HEK293 (cell line): ENCODE data around the gene IPO13.

ENCODE experiments used
- CTCF ChIA-PET: fragments of 350-600 bp; formaldehyde crosslinking; extraction: SDS; loops from one replicate; lab custom pipeline; 2021; ENCODE audit warnings: antibody characterized with exemption; lab: Yijun Ruan, JAX
- POLR2A ChIA-PET: fragments of 300-600 bp; formaldehyde crosslinking; extraction: SDS; loops from one replicate; lab custom pipeline; 2020; ENCODE audit warnings: antibody characterized with exemption, inconsistent platforms; lab: Yijun Ruan, JAX
- H3K27ac ChIP-seq: fragments of 200-500 bp; sonication (Bioruptor generic); 2 replicates; pipeline ENCODE4 v1.5.1; 2014; ENCODE audit warnings: low read depth, low read length, control low read depth, inconsistent platforms; ENCODE audit errors: extremely low read depth
- H3K36me3 ChIP-seq, 2 experiments: fragments of 200-500 bp in 1 of 2; sonication (Bioruptor generic) in 1 of 2; 1 replicate in 1 of 2; 2 replicates in 1 of 2; pipeline ENCODE4 v1.5.1; 2014 to 2017; ENCODE audit warnings: inconsistent platforms in 2 of 2, low read length in 2 of 2; ENCODE audit not compliant: control insufficient read depth in 2 of 2, insufficient read depth in 1 of 2
- H3K4me1 ChIP-seq: fragments of 200-500 bp; sonication (Bioruptor generic); 2 replicates; pipeline ENCODE4 v1.5.1; 2014; ENCODE audit warnings: mild to moderate bottlenecking, low read length, inconsistent platforms; ENCODE audit not compliant: control insufficient read depth, insufficient read depth
- H3K4me3 ChIP-seq: 2 replicates; pipeline ENCODE4 v1.5.1; 2011; ENCODE audit warnings: low read depth, mild to moderate bottlenecking, control low read depth, low read length, moderate library complexity
- H3K9me3 ChIP-seq: fragments of 200-500 bp; sonication (Bioruptor generic); 2 replicates; pipeline ENCODE4 v1.5.1; 2014; ENCODE audit warnings: low read depth, low read length, inconsistent platforms; ENCODE audit not compliant: control insufficient read depth, insufficient read depth
- EGR2 ChIP-seq: fragments of 450-650 bp; formaldehyde crosslinking; IDR thresholded peaks from 2 replicates; pipeline ENCODE4 v1.5.1; 2016; ENCODE audit warnings: low read depth, missing biosample characterization, missing genetic modification characterization
- KLF7 ChIP-seq: fragments of 450-650 bp; formaldehyde crosslinking; IDR thresholded peaks from 2 replicates; pipeline ENCODE4 v1.5.1; 2016; ENCODE audit warnings: missing biosample characterization, missing genetic modification characterization, borderline replicate concordance
- ZEB2 ChIP-seq: fragments of 450-650 bp; formaldehyde crosslinking; IDR thresholded peaks from 2 replicates; pipeline ENCODE4 v1.5.1; 2016; ENCODE audit warnings: missing biosample characterization, missing genetic modification characterization
- ZIC2 ChIP-seq: fragments of 450-650 bp; formaldehyde crosslinking; IDR thresholded peaks from 2 replicates; pipeline ENCODE4 v1.5.1; 2016; ENCODE audit warnings: missing biosample characterization, missing genetic modification characterization
- ZNF114 ChIP-seq: fragments of 450-650 bp; formaldehyde crosslinking; IDR thresholded peaks from 2 replicates; pipeline ENCODE4 v1.5.0; 2017; ENCODE audit warnings: missing biosample characterization, missing genetic modification characterization
- ZNF16 ChIP-seq: fragments of 450-650 bp; formaldehyde crosslinking; IDR thresholded peaks from 2 replicates; pipeline ENCODE4 v1.5.1; 2016; ENCODE audit warnings: low read depth, missing biosample characterization, missing genetic modification characterization
- ZNF175 ChIP-seq: fragments of 450-650 bp; formaldehyde crosslinking; IDR thresholded peaks from 2 replicates; pipeline ENCODE4 v1.5.1; 2016; ENCODE audit warnings: missing biosample characterization, missing genetic modification characterization
- ZNF223 ChIP-seq: fragments of 450-650 bp; formaldehyde crosslinking; IDR thresholded peaks from 2 replicates; pipeline ENCODE4 v1.5.1; 2016; ENCODE audit warnings: missing biosample characterization, missing genetic modification characterization
- ZNF23 ChIP-seq: fragments of 450-650 bp; formaldehyde crosslinking; IDR thresholded peaks from 2 replicates; pipeline ENCODE4 v1.5.1; 2016; ENCODE audit warnings: missing biosample characterization, missing genetic modification characterization, borderline replicate concordance
- ZNF248 ChIP-seq: fragments of 450-650 bp; formaldehyde crosslinking; IDR thresholded peaks from 2 replicates; pipeline ENCODE4 v1.5.1; 2017; ENCODE audit warnings: missing biosample characterization, missing genetic modification characterization
- ZNF324 ChIP-seq: fragments of 450-650 bp; formaldehyde crosslinking; IDR thresholded peaks from 2 replicates; pipeline ENCODE4 v1.5.1; 2016; ENCODE audit warnings: missing biosample characterization, missing genetic modification characterization
- ZNF571 ChIP-seq: fragments of 450-650 bp; formaldehyde crosslinking; IDR thresholded peaks from 2 replicates; pipeline ENCODE4 v1.5.0; 2017; ENCODE audit warnings: missing biosample characterization, missing genetic modification characterization
- ZNF654 ChIP-seq: fragments of 450-650 bp; formaldehyde crosslinking; IDR thresholded peaks from 2 replicates; pipeline ENCODE4 v1.5.1; 2016; ENCODE audit warnings: low read depth, missing biosample characterization, missing genetic modification characterization
- ZNF658 ChIP-seq: fragments of 450-650 bp; formaldehyde crosslinking; IDR thresholded peaks from 2 replicates; pipeline ENCODE4; 2016; ENCODE audit warnings: missing biosample characterization, missing genetic modification characterization
- TF ChIP-seq, protein P1 (sequence below): fragments of 450-650 bp; formaldehyde crosslinking; IDR thresholded peaks from 2 replicates; pipeline ENCODE4 v1.5.1; 2016; ENCODE audit warnings: missing biosample characterization, missing genetic modification characterization
- TF ChIP-seq, protein P2 (sequence below): fragments of 450-650 bp; formaldehyde crosslinking; IDR thresholded peaks from 2 replicates; pipeline ENCODE4 v1.5.1; 2016; ENCODE audit warnings: missing biosample characterization, missing genetic modification characterization
- TF ChIP-seq, protein P3 (sequence below): fragments of 450-650 bp; formaldehyde crosslinking; IDR thresholded peaks from 2 replicates; pipeline ENCODE4 v1.5.1; 2017; ENCODE audit warnings: missing biosample characterization, missing genetic modification characterization
- TF ChIP-seq, protein P4 (sequence below): fragments of 450-650 bp; formaldehyde crosslinking; IDR thresholded peaks from 2 replicates; pipeline ENCODE4 v1.5.1; 2016; ENCODE audit warnings: missing biosample characterization, missing genetic modification characterization
- TF ChIP-seq, protein P5 (sequence below): fragments of 450-650 bp; formaldehyde crosslinking; IDR thresholded peaks from 2 replicates; pipeline ENCODE4 v1.5.1; 2016; ENCODE audit warnings: missing biosample characterization, missing genetic modification characterization
- TF ChIP-seq, protein P6 (sequence below): fragments of 450-650 bp; formaldehyde crosslinking; IDR thresholded peaks from 2 replicates; pipeline ENCODE4 v1.5.1; 2016; ENCODE audit warnings: missing biosample characterization, missing genetic modification characterization

IPO13 gene

DNA sequence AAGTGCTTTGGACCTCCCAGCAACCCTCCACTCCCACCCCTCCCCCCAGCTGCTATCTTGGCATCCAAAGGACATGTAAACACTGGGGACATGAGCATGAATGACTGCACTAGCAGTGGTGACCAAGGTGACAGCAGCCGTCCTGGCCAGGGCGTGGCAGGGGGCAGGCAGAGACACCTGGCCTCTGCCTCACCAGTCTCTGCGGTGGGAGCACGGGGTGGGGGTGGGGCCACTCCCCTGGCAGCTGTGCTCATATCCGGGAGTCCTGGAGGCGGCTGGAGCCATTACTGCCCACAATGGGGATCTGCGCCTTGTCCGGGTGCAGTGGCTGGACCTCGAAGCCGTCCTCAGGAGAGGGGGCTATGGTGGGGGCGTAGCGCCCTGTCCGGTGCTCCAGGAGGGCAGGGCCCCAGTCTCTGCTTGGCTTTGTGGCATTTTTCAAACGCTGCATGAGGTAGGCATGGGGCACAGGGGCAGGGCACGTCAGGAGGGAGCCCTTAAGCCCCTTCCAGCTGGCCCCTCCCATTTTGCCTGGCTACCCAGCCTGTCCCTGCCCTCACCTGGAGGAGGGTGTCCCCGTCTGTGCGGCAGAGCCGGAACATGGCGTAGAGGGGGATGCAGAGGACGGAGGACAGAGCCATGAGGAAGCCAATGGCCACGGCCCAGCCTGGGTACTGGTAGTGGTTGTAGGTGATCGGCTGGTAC, 50.7 kb downstream of the IPO13 start:
- 0 out of 2 replicates have a peak, but pooled peaks have one; percentile 25 for TF ChIP-seq EGR2
- TF ChIP-seq ZIC2 (tag by site-specific recombination): no peak
- no peak for TF ChIP-seq KLF7
- TF ChIP-seq ZNF223: no peak
- ChIA-PET CTCF (interaction anchor here (6.5 kb wide), 1 partner anchor 50 kb away, joined by 53 read pairs; no protein-coding TSS in a partner anchor), POLR2A (no interaction called here)
- H3K27ac ChIP-seq: no peak overlapping the region
- H3K9me3 ChIP-seq: no peaks in the 10 kb centered on the region
- H3K4me3 ChIP-seq: no peak overlapping the region
- H3K4me1 ChIP-seq: no peaks in the 10 kb centered on the region
- H3K36me3 ChIP-seq: no peaks in the 10 kb centered on the region

DNA sequence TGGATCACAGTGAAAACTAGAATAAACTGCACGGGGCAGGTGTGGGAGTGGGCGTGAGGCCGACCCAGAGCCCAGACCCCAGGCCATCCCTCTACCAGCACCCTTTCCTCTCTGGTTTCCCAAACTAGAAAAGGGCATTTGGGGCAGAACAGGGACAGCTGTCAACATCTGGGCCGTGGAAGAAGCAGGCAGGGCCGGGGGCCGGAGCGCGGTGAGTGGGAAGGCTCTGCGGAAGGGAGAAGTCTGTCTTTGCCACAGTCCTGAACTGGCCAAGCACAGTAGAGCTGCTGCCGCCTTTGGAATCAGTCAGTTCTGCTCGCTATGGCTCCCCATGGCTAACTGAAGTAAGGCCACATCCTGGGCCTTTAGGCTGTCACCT, 51.2 kb downstream of the IPO13 start:
- TF ChIP-seq, protein P1, sequence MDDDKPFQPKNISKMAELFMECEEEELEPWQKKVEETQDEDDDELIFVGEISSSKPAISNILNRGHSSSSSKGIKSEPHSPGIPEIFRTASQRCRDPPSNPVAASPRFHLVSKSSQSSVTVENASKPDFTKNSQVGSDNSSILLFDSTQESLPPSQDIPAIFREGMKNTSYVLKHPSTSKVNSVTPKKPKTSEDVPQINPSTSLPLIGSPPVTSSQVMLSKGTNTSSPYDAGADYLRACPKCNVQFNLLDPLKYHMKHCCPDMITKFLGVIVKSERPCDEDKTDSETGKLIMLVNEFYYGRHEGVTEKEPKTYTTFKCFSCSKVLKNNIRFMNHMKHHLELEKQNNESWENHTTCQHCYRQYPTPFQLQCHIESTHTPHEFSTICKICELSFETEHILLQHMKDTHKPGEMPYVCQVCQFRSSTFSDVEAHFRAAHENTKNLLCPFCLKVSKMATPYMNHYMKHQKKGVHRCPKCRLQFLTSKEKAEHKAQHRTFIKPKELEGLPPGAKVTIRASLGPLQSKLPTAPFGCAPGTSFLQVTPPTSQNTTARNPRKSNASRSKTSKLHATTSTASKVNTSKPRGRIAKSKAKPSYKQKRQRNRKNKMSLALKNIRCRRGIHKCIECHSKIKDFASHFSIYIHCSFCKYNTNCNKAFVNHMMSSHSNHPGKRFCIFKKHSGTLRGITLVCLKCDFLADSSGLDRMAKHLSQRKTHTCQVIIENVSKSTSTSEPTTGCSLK (tag by site-specific recombination): no peak
- TF ChIP-seq ZNF658 (tag by site-specific recombination) (no peak), ZNF175 (no peak), ZNF324 (no peak), ZNF571 (tag by site-specific recombination) (no peak), ZNF16 (tag by site-specific recombination) (no peak), ZNF248 (no peak), ZNF654 (no peak), ZNF114 (tag by site-specific recombination) (no peak), ZNF23 (no peak), ZEB2 (tag by site-specific recombination) (no peak)
- TF ChIP-seq, protein P2, sequence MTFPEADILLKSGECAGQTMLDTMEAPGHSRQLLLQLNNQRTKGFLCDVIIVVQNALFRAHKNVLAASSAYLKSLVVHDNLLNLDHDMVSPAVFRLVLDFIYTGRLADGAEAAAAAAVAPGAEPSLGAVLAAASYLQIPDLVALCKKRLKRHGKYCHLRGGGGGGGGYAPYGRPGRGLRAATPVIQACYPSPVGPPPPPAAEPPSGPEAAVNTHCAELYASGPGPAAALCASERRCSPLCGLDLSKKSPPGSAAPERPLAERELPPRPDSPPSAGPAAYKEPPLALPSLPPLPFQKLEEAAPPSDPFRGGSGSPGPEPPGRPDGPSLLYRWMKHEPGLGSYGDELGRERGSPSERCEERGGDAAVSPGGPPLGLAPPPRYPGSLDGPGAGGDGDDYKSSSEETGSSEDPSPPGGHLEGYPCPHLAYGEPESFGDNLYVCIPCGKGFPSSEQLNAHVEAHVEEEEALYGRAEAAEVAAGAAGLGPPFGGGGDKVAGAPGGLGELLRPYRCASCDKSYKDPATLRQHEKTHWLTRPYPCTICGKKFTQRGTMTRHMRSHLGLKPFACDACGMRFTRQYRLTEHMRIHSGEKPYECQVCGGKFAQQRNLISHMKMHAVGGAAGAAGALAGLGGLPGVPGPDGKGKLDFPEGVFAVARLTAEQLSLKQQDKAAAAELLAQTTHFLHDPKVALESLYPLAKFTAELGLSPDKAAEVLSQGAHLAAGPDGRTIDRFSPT (tag by site-specific recombination): no peak
- TF ChIP-seq, protein P3, sequence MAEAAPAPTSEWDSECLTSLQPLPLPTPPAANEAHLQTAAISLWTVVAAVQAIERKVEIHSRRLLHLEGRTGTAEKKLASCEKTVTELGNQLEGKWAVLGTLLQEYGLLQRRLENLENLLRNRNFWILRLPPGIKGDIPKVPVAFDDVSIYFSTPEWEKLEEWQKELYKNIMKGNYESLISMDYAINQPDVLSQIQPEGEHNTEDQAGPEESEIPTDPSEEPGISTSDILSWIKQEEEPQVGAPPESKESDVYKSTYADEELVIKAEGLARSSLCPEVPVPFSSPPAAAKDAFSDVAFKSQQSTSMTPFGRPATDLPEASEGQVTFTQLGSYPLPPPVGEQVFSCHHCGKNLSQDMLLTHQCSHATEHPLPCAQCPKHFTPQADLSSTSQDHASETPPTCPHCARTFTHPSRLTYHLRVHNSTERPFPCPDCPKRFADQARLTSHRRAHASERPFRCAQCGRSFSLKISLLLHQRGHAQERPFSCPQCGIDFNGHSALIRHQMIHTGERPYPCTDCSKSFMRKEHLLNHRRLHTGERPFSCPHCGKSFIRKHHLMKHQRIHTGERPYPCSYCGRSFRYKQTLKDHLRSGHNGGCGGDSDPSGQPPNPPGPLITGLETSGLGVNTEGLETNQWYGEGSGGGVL: no peak
- TF ChIP-seq, protein P4, sequence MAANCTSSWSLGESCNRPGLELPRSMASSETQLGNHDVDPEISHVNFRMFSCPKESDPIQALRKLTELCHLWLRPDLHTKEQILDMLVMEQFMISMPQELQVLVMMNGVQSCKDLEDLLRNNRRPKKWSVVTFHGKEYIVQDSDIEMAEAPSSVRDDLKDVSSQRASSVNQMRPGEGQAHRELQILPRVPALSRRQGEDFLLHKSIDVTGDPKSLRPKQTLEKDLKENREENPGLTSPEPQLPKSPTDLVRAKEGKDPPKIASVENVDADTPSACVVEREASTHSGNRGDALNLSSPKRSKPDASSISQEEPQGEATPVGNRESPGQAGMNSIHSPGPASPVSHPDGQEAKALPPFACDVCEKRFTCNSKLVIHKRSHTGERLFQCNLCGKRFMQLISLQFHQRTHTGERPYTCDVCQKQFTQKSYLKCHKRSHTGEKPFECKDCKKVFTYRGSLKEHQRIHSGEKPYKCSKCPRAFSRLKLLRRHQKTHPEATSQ: no peak
- TF ChIP-seq, protein P5, sequence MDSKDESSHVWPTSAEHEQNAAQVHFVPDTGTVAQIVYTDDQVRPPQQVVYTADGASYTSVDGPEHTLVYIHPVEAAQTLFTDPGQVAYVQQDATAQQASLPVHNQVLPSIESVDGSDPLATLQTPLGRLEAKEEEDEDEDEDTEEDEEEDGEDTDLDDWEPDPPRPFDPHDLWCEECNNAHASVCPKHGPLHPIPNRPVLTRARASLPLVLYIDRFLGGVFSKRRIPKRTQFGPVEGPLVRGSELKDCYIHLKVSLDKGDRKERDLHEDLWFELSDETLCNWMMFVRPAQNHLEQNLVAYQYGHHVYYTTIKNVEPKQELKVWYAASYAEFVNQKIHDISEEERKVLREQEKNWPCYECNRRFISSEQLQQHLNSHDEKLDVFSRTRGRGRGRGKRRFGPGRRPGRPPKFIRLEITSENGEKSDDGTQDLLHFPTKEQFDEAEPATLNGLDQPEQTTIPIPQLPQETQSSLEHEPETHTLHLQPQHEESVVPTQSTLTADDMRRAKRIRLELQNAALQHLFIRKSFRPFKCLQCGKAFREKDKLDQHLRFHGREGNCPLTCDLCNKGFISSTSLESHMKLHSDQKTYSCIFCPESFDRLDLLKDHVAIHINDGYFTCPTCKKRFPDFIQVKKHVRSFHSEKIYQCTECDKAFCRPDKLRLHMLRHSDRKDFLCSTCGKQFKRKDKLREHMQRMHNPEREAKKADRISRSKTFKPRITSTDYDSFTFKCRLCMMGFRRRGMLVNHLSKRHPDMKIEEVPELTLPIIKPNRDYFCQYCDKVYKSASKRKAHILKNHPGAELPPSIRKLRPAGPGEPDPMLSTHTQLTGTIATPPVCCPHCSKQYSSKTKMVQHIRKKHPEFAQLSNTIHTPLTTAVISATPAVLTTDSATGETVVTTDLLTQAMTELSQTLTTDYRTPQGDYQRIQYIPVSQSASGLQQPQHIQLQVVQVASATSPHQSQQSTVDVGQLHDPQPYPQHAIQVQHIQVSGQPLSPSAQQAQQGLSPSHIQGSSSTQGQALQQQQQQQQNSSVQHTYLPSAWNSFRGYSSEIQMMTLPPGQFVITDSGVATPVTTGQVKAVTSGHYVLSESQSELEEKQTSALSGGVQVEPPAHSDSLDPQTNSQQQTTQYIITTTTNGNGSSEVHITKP (tag by site-specific recombination): no peak
- TF ChIP-seq, protein P6, sequence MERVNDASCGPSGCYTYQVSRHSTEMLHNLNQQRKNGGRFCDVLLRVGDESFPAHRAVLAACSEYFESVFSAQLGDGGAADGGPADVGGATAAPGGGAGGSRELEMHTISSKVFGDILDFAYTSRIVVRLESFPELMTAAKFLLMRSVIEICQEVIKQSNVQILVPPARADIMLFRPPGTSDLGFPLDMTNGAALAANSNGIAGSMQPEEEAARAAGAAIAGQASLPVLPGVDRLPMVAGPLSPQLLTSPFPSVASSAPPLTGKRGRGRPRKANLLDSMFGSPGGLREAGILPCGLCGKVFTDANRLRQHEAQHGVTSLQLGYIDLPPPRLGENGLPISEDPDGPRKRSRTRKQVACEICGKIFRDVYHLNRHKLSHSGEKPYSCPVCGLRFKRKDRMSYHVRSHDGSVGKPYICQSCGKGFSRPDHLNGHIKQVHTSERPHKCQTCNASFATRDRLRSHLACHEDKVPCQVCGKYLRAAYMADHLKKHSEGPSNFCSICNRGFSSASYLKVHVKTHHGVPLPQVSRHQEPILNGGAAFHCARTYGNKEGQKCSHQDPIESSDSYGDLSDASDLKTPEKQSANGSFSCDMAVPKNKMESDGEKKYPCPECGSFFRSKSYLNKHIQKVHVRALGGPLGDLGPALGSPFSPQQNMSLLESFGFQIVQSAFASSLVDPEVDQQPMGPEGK (tag by site-specific recombination): no peak
- TF ChIP-seq, all 188 proteins: peak for 0
- no peaks in the 10 kb centered on the region for H3K36me3 ChIP-seq
- ChIA-PET POLR2A (no interaction called here), CTCF (interaction anchor here (1.4 to 6.5 kb wide), 2 partner anchors 50 to 234 kb away, joined by 5 to 53 read pairs; no protein-coding TSS in a partner anchor)
- no peaks in the 10 kb centered on the region for H3K9me3 ChIP-seq
- H3K27ac ChIP-seq: no peak overlapping the region
- H3K4me3 ChIP-seq: no peak overlapping the region
- H3K4me1 ChIP-seq: no peaks in the 10 kb centered on the region
